Endothelial cell (in vitro differentiated cells): Measurements from ENCODE around the gene SIPA1. TPM values are rescaled to one million over a fixed set of nuclear protein-coding genes. Genes with fewer than 3 reads are reported as not detected.

Experiments used
- DNase-seq: peaks from one replicate; pipeline ENCODE4 v3.0.0; 2021; ENCODE audit warnings: low spot score
- H3K27ac Mint-ChIP-seq: one replicate; pipeline ENCODE4 v1.8.0; 2021; ENCODE audit warnings: mixed read lengths, inconsistent platforms; ENCODE audit not compliant: unreplicated experiment
- H3K27me3 Mint-ChIP-seq: one replicate; pipeline ENCODE4 v1.8.0; 2021; ENCODE audit warnings: mild to moderate bottlenecking, moderate library complexity, mixed read lengths, inconsistent platforms; ENCODE audit not compliant: unreplicated experiment
- H3K36me3 Mint-ChIP-seq: one replicate; pipeline ENCODE4 v1.8.0; 2021; ENCODE audit warnings: mild to moderate bottlenecking, low read depth, mixed read lengths, inconsistent platforms; ENCODE audit not compliant: unreplicated experiment
- H3K4me1 Mint-ChIP-seq: one replicate; pipeline ENCODE4 v1.8.0; 2021; ENCODE audit warnings: mild to moderate bottlenecking, mixed read lengths, inconsistent platforms; ENCODE audit not compliant: unreplicated experiment
- H3K4me3 Mint-ChIP-seq: one replicate; pipeline ENCODE4 v1.8.0; 2021; ENCODE audit warnings: mild to moderate bottlenecking, mixed read lengths, inconsistent platforms; ENCODE audit not compliant: unreplicated experiment
- H3K9me3 Mint-ChIP-seq: one replicate; pipeline ENCODE4 v1.8.0; 2021; ENCODE audit warnings: mixed read lengths, inconsistent platforms; ENCODE audit not compliant: unreplicated experiment
- CTCF ChIP-seq: fragments of 200-600 bp; sonication (generic); IDR thresholded peaks from one replicate; pipeline ENCODE4 v1.5.0; 2021; ENCODE audit warnings: antibody characterized with exemption; ENCODE audit not compliant: unreplicated experiment
- total RNA-seq: library from RNA; stranded (reverse); fragmentation: NEBNext Ultra II Directional; extraction: Animal tissue kit (Norgen Biotek cat#: 25700); gene quantifications from one replicate; pipeline ENCODE4 v1.2.1, GENCODE V29; 2021; ENCODE audit not compliant: unreplicated experiment

SIPA1 gene
- total RNA-seq, 1 donor from 2014 or later: 267 TPM

- peaks cover 6% of the 10 kb centered on the region for H3K27me3 Mint-ChIP-seq
Measured at GRCh38 chr11:65695459-65696241, 57.7 kb downstream of the SIPA1 start.

GRCh38 chr11:65696802-65697552, 59.1 kb downstream of the SIPA1 start:
- peaks cover 6% of the 10 kb centered on the region for H3K27me3 Mint-ChIP-seq
- no peaks in the 10 kb centered on the region for H3K9me3 Mint-ChIP-seq
- no peak for DNase-seq
- H3K36me3 Mint-ChIP-seq: peaks cover 3% of the 10 kb centered on the region
- H3K27ac Mint-ChIP-seq: no peak overlapping the region
- H3K4me1 Mint-ChIP-seq: peaks cover 17% of the 10 kb centered on the region
- H3K4me3 Mint-ChIP-seq: no peak overlapping the region
- no peak for TF ChIP-seq CTCF

More at GRCh38 chr11:65695459-65696241, 57.7 kb downstream of the SIPA1 start:
- Mint-ChIP-seq H3K36me3 (peaks cover 3% of the 10 kb centered on the region), H3K4me1 (peaks cover 17% of the 10 kb centered on the region), H3K27ac (no peak overlapping the region), H3K4me3 (no peak overlapping the region), H3K9me3 (no peaks in the 10 kb centered on the region)
- no peak for DNase-seq
- TF ChIP-seq CTCF: no peak

GRCh38 chr11:65698205-65698604, 60.3 kb downstream of the SIPA1 start:
- no peak for DNase-seq
- Mint-ChIP-seq H3K36me3 (peaks cover 3% of the 10 kb centered on the region), H3K27me3 (peaks cover 6% of the 10 kb centered on the region), H3K4me3 (peak overlapping the region; percentile 72), H3K4me1 (peaks cover 11% of the 10 kb centered on the region), H3K9me3 (no peaks in the 10 kb centered on the region), H3K27ac (peak overlapping the region; percentile 55)
- TF ChIP-seq CTCF: no peak

- Mint-ChIP-seq H3K27ac (no peak overlapping the region), H3K4me3 (no peak overlapping the region), H3K4me1 (peaks cover 7% of the 10 kb centered on the region), H3K9me3 (no peaks in the 10 kb centered on the region), H3K27me3 (peaks cover 7% of the 10 kb centered on the region), H3K36me3 (peaks cover 3% of the 10 kb centered on the region)
- DNase-seq: no peak
- no peak for TF ChIP-seq CTCF
Measured at GRCh38 chr11:65699306-65699705, 61.4 kb downstream of the SIPA1 start.

- Mint-ChIP-seq H3K9me3 (no peaks in the 10 kb centered on the region), H3K27me3 (peaks cover 8% of the 10 kb centered on the region), H3K36me3 (peaks cover 3% of the 10 kb centered on the region), H3K4me3 (no peak overlapping the region), H3K27ac (no peak overlapping the region), H3K4me1 (peaks cover 7% of the 10 kb centered on the region)
- no peak for TF ChIP-seq CTCF
- no peak for DNase-seq
Measured at GRCh38 chr11:65700399-65700798, 62.5 kb downstream of the SIPA1 start.
